ENCODE measurements around the gene ZNF319.

The ZNF319 gene

DNA sequence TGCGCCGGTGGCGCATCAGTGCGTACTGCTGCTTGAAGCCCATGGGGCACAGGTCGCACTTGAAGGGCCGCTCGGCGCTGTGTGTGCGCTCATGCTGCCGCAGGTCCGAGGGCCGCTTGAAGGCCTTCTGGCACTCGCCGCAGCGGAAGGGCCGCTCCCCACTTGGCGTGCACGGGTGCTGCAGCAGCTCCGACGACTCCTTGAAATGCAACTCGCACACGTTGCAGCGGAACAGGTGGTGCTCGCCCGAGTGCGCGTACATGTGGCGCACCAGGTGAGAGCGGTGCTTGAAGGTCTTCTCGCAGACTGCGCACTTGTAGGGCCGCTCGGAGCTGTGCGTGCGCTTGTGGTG is 3.3 kb downstream of the ZNF319 start:
- Histone ChIP-seq H3K36me3 (ENCODE audit: control insufficient read depth in 5 of 5, insufficient read depth in 5 of 5, low read length in 5 of 5) (peaks cover 0 to 48% (median 34%) of the 10 kb centered on the region in 5 donors), H3K4me3 (ENCODE audit: low read depth in 1 of 5, low read length in 5 of 5) (no peak overlapping the region), H3K27ac (ENCODE audit: low read depth, low read length) (no peak overlapping the region), H3K9me3 (ENCODE audit: control insufficient read depth in 5 of 5, low read length in 5 of 5) (no peaks in the 10 kb centered on the region), H3K4me1 (ENCODE audit: control insufficient read depth in 5 of 5, insufficient read depth in 5 of 5, low read length in 5 of 5) (peaks cover 6 to 46% (median 40%) of the 10 kb centered on the region in 5 donors), H3K27me3 (ENCODE audit: control insufficient read depth in 5 of 5, insufficient read depth in 4 of 5, low read length in 5 of 5) (no peaks in the 10 kb centered on the region), H3K9ac (ENCODE audit: low read length in 5 of 5) (no peak overlapping the region)

DNA sequence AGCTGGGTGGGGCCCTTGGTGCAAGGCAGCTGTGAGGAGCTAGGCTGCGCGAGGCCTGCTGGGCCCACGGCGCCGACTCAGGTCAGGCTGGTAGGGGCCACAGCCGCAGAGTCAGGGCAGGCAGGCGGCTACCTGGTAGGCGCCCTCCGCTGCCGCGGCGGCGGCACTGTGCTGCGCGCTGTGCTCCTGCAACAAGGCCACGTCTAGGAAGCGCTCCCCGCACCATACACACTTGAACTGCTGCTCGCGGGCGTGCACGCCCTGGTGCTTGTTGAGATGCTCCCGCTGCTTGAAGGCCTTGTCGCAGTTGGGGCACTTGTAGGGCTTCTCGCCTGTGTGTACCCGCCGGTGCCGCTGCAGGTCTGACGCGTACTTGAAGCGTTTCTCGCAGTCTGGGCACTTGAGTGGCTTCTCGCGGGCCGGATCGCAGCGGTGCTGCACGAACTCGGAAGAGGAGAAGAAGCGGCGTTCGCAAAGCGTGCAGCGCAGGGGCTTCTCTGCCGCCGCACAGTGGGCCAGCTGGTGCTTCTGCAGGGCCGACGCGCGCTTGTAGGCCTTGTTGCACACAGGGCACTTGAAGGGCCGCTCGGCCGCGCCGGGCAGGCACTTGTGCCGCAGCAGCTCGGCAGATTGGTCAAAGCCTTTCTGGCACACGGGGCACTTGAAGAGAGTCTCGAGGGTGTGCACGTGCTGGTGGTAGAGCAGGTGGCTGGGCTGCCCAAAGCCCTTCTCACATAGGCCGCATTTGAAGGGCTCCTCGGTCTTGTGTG is 3.9 kb downstream of the ZNF319 start:
- Histone ChIP-seq H3K27ac (ENCODE audit: low read depth, low read length) (no peak overlapping the region), H3K9ac (ENCODE audit: low read length in 5 of 5) (no peak overlapping the region), H3K4me3 (ENCODE audit: low read depth in 1 of 5, low read length in 5 of 5) (no peak overlapping the region), H3K27me3 (ENCODE audit: control insufficient read depth in 5 of 5, insufficient read depth in 4 of 5, low read length in 5 of 5) (no peaks in the 10 kb centered on the region), H3K9me3 (ENCODE audit: control insufficient read depth in 5 of 5, low read length in 5 of 5) (no peaks in the 10 kb centered on the region), H3K36me3 (ENCODE audit: control insufficient read depth in 5 of 5, insufficient read depth in 5 of 5, low read length in 5 of 5) (peaks cover 0 to 48% (median 34%) of the 10 kb centered on the region in 5 donors), H3K4me1 (ENCODE audit: control insufficient read depth in 5 of 5, insufficient read depth in 5 of 5, low read length in 5 of 5) (peaks cover 4 to 40% (median 35%) of the 10 kb centered on the region in 5 donors)

- peaks cover 0 to 48% (median 34%) of the 10 kb centered on the region in 5 donors for H3K36me3 ChIP-seq (ENCODE audit: control insufficient read depth in 5 of 5, insufficient read depth in 5 of 5, low read length in 5 of 5)
- peak overlapping the region in 2 of 5 donors; percentile 22 to 28 for H3K9ac ChIP-seq (ENCODE audit: low read length in 5 of 5)
- peaks cover 4 to 37% (median 30%) of the 10 kb centered on the region in 5 donors for H3K4me1 ChIP-seq (ENCODE audit: control insufficient read depth in 5 of 5, insufficient read depth in 5 of 5, low read length in 5 of 5)
- no peaks in the 10 kb centered on the region for H3K27me3 ChIP-seq (ENCODE audit: control insufficient read depth in 5 of 5, insufficient read depth in 4 of 5, low read length in 5 of 5)
- H3K9me3 ChIP-seq (ENCODE audit: control insufficient read depth in 5 of 5, low read length in 5 of 5) = no peaks in the 10 kb centered on the region
- no peak overlapping the region for H3K4me3 ChIP-seq (ENCODE audit: low read depth in 1 of 5, low read length in 5 of 5)
- H3K27ac ChIP-seq (ENCODE audit: low read depth, low read length) = no peak overlapping the region
Observed at GRCh38 chr16:57995721-57996405, 4.6 kb downstream of the ZNF319 start.

DNA sequence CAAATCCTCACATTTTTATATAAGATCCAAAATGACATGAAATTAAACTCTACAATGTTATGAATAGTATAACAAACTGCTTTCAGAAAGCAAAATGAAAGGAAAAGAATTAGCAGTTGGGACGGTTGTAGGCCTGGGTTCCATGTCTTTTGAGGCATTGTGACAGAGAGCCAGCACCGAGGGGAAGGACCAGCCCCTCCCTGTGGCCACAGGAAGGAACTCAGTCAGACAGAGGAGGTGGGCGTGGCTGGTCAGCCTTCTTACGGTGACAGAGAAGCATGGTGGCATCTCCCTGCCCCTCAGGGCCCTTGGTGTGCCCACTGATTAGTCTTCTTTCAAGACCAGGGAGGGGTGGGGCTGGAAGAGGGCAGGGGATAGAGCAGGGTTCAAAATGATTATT is 5.7 kb downstream of the ZNF319 start:
- no peaks in the 10 kb centered on the region for H3K9me3 ChIP-seq (ENCODE audit: control insufficient read depth in 5 of 5, low read length in 5 of 5)
- peaks cover 4 to 33% (median 25%) of the 10 kb centered on the region in 5 donors for H3K4me1 ChIP-seq (ENCODE audit: control insufficient read depth in 5 of 5, insufficient read depth in 5 of 5, low read length in 5 of 5)
- H3K9ac ChIP-seq (ENCODE audit: low read length in 5 of 5) = no peak overlapping the region
- no peak overlapping the region for H3K27ac ChIP-seq (ENCODE audit: low read depth, low read length)
- no peak overlapping the region for H3K4me3 ChIP-seq (ENCODE audit: low read depth in 1 of 5, low read length in 5 of 5)
- peaks cover 0 to 48% (median 34%) of the 10 kb centered on the region in 5 donors for H3K36me3 ChIP-seq (ENCODE audit: control insufficient read depth in 5 of 5, insufficient read depth in 5 of 5, low read length in 5 of 5)
- no peaks in the 10 kb centered on the region for H3K27me3 ChIP-seq (ENCODE audit: control insufficient read depth in 5 of 5, insufficient read depth in 4 of 5, low read length in 5 of 5)

GRCh38 chr16:57994361-57994760 is 6.1 kb downstream of the ZNF319 start:
- Histone ChIP-seq H3K4me1 (ENCODE audit: control insufficient read depth in 5 of 5, insufficient read depth in 5 of 5, low read length in 5 of 5) (peaks cover under 1 to 29% (median 21%) of the 10 kb centered on the region in 5 donors), H3K27me3 (ENCODE audit: control insufficient read depth in 5 of 5, insufficient read depth in 4 of 5, low read length in 5 of 5) (no peaks in the 10 kb centered on the region), H3K36me3 (ENCODE audit: control insufficient read depth in 5 of 5, insufficient read depth in 5 of 5, low read length in 5 of 5) (peaks cover 0 to 48% (median 34%) of the 10 kb centered on the region in 5 donors), H3K27ac (ENCODE audit: low read depth, low read length) (no peak overlapping the region), H3K9ac (ENCODE audit: low read length in 5 of 5) (no peak overlapping the region), H3K9me3 (ENCODE audit: control insufficient read depth in 5 of 5, low read length in 5 of 5) (no peaks in the 10 kb centered on the region), H3K4me3 (ENCODE audit: low read depth in 1 of 5, low read length in 5 of 5) (no peak overlapping the region)

- no peaks in the 10 kb centered on the region for H3K27me3 ChIP-seq (ENCODE audit: control insufficient read depth in 5 of 5, insufficient read depth in 4 of 5, low read length in 5 of 5)
- no peak overlapping the region for H3K27ac ChIP-seq (ENCODE audit: low read depth, low read length)
- H3K9ac ChIP-seq (ENCODE audit: low read length in 5 of 5) = no peak overlapping the region
- no peak overlapping the region for H3K4me3 ChIP-seq (ENCODE audit: low read depth in 1 of 5, low read length in 5 of 5)
- H3K9me3 ChIP-seq (ENCODE audit: control insufficient read depth in 5 of 5, low read length in 5 of 5) = no peaks in the 10 kb centered on the region
- peaks cover 0 to 24% (median 16%) of the 10 kb centered on the region in 5 donors for H3K4me1 ChIP-seq (ENCODE audit: control insufficient read depth in 5 of 5, insufficient read depth in 5 of 5, low read length in 5 of 5)
- H3K36me3 ChIP-seq (ENCODE audit: control insufficient read depth in 5 of 5, insufficient read depth in 5 of 5, low read length in 5 of 5) = peaks cover 0 to 48% (median 34%) of the 10 kb centered on the region in 5 donors
Observed at GRCh38 chr16:57993897-57994296, 6.6 kb downstream of the ZNF319 start.

DNA sequence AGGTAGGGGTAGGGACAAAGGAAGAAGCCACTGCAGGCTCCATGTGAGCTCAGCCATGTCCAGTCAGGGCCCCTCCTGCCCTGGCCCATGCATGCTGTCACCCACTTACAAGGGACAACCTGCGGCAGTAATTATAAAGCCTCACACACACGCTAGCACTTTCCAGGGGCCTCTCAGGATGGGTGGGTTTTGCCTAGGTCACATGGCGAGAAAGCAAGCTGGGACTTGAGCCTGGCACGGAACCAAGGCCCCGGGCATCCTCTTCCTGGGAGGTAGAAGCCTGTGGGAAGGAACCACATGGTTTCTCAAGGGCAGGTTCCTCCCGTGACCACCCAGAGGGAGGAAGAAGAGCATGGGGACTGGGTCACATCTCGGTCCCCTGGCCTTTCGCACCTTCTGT is 7.0 kb downstream of the ZNF319 start:
- H3K27me3 ChIP-seq (ENCODE audit: control insufficient read depth in 5 of 5, insufficient read depth in 4 of 5, low read length in 5 of 5) = no peaks in the 10 kb centered on the region
- no peak overlapping the region for H3K27ac ChIP-seq (ENCODE audit: low read depth, low read length)
- no peaks in the 10 kb centered on the region for H3K9me3 ChIP-seq (ENCODE audit: control insufficient read depth in 5 of 5, low read length in 5 of 5)
- H3K4me3 ChIP-seq (ENCODE audit: low read depth in 1 of 5, low read length in 5 of 5) = no peak overlapping the region
- H3K36me3 ChIP-seq (ENCODE audit: control insufficient read depth in 5 of 5, insufficient read depth in 5 of 5, low read length in 5 of 5) = peaks cover 0 to 48% (median 34%) of the 10 kb centered on the region in 5 donors
- H3K4me1 ChIP-seq (ENCODE audit: control insufficient read depth in 5 of 5, insufficient read depth in 5 of 5, low read length in 5 of 5) = peaks cover 0 to 20% (median 12%) of the 10 kb centered on the region in 5 donors
- H3K9ac ChIP-seq (ENCODE audit: low read length in 5 of 5) = no peak overlapping the region

- Histone ChIP-seq H3K27ac (ENCODE audit: low read depth, low read length) (no peak overlapping the region), H3K9me3 (ENCODE audit: control insufficient read depth in 5 of 5, low read length in 5 of 5) (no peaks in the 10 kb centered on the region), H3K36me3 (ENCODE audit: control insufficient read depth in 5 of 5, insufficient read depth in 5 of 5, low read length in 5 of 5) (peaks cover 0 to 35% (median 24%) of the 10 kb centered on the region in 5 donors), H3K9ac (ENCODE audit: low read length in 5 of 5) (no peak overlapping the region), H3K27me3 (ENCODE audit: control insufficient read depth in 5 of 5, insufficient read depth in 4 of 5, low read length in 5 of 5) (no peaks in the 10 kb centered on the region), H3K4me3 (ENCODE audit: low read depth in 1 of 5, low read length in 5 of 5) (no peak overlapping the region), H3K4me1 (ENCODE audit: control insufficient read depth in 5 of 5, insufficient read depth in 5 of 5, low read length in 5 of 5) (peaks cover 0 to 12% (median 6%) of the 10 kb centered on the region in 5 donors)
Observed at GRCh38 chr16:57992084-57992483, 8.4 kb downstream of the ZNF319 start.

DNA sequence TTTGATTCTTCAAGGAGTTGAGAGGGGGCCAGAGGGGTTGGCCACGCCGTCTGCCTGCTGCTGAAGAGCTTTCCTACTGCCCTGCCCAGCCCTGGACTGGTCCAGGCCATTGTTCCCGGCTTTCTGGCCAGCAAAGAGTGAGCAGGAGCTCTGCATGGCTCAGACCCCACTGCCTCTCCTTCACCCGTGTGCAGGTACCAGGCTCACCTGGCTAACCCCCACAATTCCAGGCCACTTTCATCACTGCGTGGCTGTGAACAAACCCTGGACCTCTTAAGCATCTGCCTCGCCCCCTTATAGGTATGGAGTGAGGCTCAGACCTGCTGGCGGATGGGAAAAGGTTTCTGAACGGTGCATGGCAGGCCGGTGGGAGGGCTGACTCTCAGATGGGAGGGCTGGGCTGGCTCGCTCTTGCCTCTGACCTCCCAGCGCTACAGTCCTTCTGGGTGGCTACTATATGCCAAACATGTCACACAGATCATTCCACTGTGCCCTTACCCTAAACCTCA is 8.9 kb downstream of the ZNF319 start:
- Histone ChIP-seq H3K36me3 (ENCODE audit: control insufficient read depth in 5 of 5, insufficient read depth in 5 of 5, low read length in 5 of 5) (peaks cover 0 to 30% (median 19%) of the 10 kb centered on the region in 5 donors), H3K4me3 (ENCODE audit: low read depth in 1 of 5, low read length in 5 of 5) (no peak overlapping the region), H3K27me3 (ENCODE audit: control insufficient read depth in 5 of 5, insufficient read depth in 4 of 5, low read length in 5 of 5) (no peaks in the 10 kb centered on the region), H3K9ac (ENCODE audit: low read length in 5 of 5) (no peak overlapping the region), H3K9me3 (ENCODE audit: control insufficient read depth in 5 of 5, low read length in 5 of 5) (no peaks in the 10 kb centered on the region), H3K4me1 (ENCODE audit: control insufficient read depth in 5 of 5, insufficient read depth in 5 of 5, low read length in 5 of 5) (peaks cover 0 to 12% (median 6%) of the 10 kb centered on the region in 5 donors), H3K27ac (ENCODE audit: low read depth, low read length) (no peak overlapping the region)

- no peak overlapping the region for H3K4me3 ChIP-seq (ENCODE audit: low read depth in 1 of 5, low read length in 5 of 5)
- H3K9ac ChIP-seq (ENCODE audit: low read length in 5 of 5) = no peak overlapping the region
- H3K9me3 ChIP-seq (ENCODE audit: control insufficient read depth in 5 of 5, low read length in 5 of 5) = no peaks in the 10 kb centered on the region
- H3K4me1 ChIP-seq (ENCODE audit: control insufficient read depth in 5 of 5, insufficient read depth in 5 of 5, low read length in 5 of 5) = peaks cover 0 to 15% (median 14%) of the 10 kb centered on the region in 5 donors
- H3K27me3 ChIP-seq (ENCODE audit: control insufficient read depth in 5 of 5, insufficient read depth in 4 of 5, low read length in 5 of 5) = peaks cover 0 to 7% (median 3%) of the 10 kb centered on the region in 5 donors
- peaks cover 0 to 12% (median 3%) of the 10 kb centered on the region in 5 donors for H3K36me3 ChIP-seq (ENCODE audit: control insufficient read depth in 5 of 5, insufficient read depth in 5 of 5, low read length in 5 of 5)
- no peak overlapping the region for H3K27ac ChIP-seq (ENCODE audit: low read depth, low read length)
Observed at GRCh38 chr16:57988929-57989328, 11.5 kb downstream of the ZNF319 start.
